HG02642 (cell line): ENCODE results near the gene MLLT10.

Source experiments
- ATAC-seq: cut with Tn5 transposase; IDR thresholded peaks from one replicate; pipeline ENCODE4 v1.9.1; 2021; ENCODE audit warnings: mild to moderate bottlenecking; ENCODE audit not compliant: unreplicated experiment, poor library complexity

The MLLT10 gene

GRCh38 chr10:21722209-21722608 is 188.2 kb downstream of the MLLT10 start:
- no peak for ATAC-seq

- ATAC-seq = no peak
Measured at GRCh38 chr10:21724020-21724589, 190.1 kb downstream of the MLLT10 start.

- ATAC-seq = peak; percentile 85
Measured at GRCh38 chr10:21724687-21725367, 190.8 kb downstream of the MLLT10 start.

- no peak for ATAC-seq
Measured at GRCh38 chr10:21726601-21727225, 192.7 kb downstream of the MLLT10 start.

- ATAC-seq = no peak
Measured at GRCh38 chr10:21727452-21728168, 193.6 kb downstream of the MLLT10 start.

- ATAC-seq = no peak
Measured at GRCh38 chr10:21728618-21729017, 194.6 kb downstream of the MLLT10 start.

- ATAC-seq = peak; percentile 83
Measured at GRCh38 chr10:21732067-21732772, 198.2 kb downstream of the MLLT10 start.

GRCh38 chr10:21733710-21734109 is 199.7 kb downstream of the MLLT10 start:
- no peak for ATAC-seq

GRCh38 chr10:21737106-21737505 is 203.1 kb downstream of the MLLT10 start:
- no peak for ATAC-seq

- ATAC-seq = no peak
Measured at GRCh38 chr10:21740989-21741388, 207.0 kb downstream of the MLLT10 start.

- ATAC-seq = no peak
Measured at GRCh38 chr10:21742740-21743412, 208.8 kb downstream of the MLLT10 start.

GRCh38 chr10:21744223-21744622 is 210.2 kb downstream of the MLLT10 start:
- no peak for ATAC-seq

- ATAC-seq = no peak
Measured at GRCh38 chr10:21746118-21746517, 212.1 kb downstream of the MLLT10 start.

GRCh38 chr10:21747809-21748208 is 213.8 kb downstream of the MLLT10 start:
- ATAC-seq = no peak

GRCh38 chr10:21749788-21750187 is 215.8 kb downstream of the MLLT10 start:
- no peak for ATAC-seq

GRCh38 chr10:21750424-21750823 is 216.4 kb downstream of the MLLT10 start:
- no peak for ATAC-seq

- no peak for ATAC-seq
Measured at GRCh38 chr10:21751341-21752310, 217.6 kb downstream of the MLLT10 start.

GRCh38 chr10:21753497-21754270 is 219.7 kb downstream of the MLLT10 start:
- no peak for ATAC-seq
